H1 (cell line): Measurements from ENCODE around the gene PPIF. TPM values are rescaled to one million over a fixed set of nuclear protein-coding genes. Genes with fewer than 3 reads are reported as not detected.

Experiments
- RNF2 ChIP-seq: fragments of 200-900, 300-1000 bp; sonication (generic); IDR thresholded peaks from 2 replicates; pipeline ENCODE4 v1.7.1; 2016; ENCODE audit warnings: borderline replicate concordance, low read depth, mild to moderate bottlenecking, antibody characterized with exemption, low read length; ENCODE audit not compliant: poor library complexity, severe bottlenecking; ENCODE audit errors: missing control alignments
- polyA plus RNA-seq, 7 experiments: library from polyadenylated mRNA; depleted of rRNA in 3 of 7; stranded (reverse) in 5 of 7; unstranded in 2 of 7; fragments of >200 nt in 5 of 7; fragments of 200-250 nt in 2 of 7; gene quantifications; 1 replicate in 5 of 7; 2 replicates in 1 of 7; 4 replicates in 1 of 7; pipeline versions ENCODE4 v1.2.1 to v1.2.3, GENCODE V29; 2011 to 2013; ENCODE audit warnings: missing spikeins in 2 of 7, mixed read lengths in 2 of 7
- total RNA-seq: library from RNA; stranded (reverse); fragmentation: NEBNext Ultra II Directional; extraction: Animal tissue kit (Norgen Biotek cat#: 25700); gene quantifications from 2 replicates; pipeline ENCODE4 v1.2.1, GENCODE V29; 2021

The PPIF gene
- total and polyA plus RNA-seq, 2 of the 8 experiments (the other 6 are each of a cell fraction or from before 2014, with no cell fraction given) = 70.2 to 77.6 TPM

DNA sequence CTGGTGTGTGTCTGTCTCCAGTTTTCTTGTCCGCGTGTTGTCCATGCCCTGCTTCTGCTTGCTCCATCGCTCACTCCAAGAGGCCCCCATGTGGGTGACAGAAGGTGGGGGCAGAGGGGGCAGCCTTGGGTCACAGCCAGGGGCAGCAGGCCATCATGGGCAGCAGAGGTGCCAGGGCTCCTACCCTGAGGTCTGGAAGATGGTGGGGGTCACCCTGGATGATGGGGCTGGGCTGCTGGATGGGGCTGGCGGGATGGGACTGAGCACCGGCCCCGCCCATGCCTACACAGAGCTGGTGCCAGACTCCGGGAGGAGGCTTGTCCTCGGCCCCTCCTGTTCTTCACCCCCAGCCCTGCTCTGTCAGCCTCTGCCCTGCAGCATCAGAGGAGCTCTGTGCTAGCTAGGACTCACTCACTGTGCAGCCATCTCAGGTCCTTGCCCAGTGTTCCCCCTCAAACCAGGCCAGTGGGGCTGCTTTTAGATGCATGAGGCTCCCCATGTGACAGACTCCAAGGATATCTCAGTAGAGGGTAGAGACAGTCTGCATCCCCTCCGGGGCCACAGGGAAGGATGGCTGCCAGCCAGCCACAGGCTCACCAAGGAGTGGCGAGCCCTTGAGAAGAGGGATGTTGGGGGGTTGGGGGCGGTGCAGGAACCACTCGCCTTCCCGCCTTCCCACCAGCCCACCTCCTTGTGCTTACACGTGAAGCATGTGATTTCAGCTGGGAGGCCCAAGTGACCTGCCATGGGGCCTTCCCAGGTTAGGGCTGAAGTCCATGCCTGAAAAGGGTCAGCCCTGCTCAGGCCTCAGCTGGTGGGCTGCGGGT lies 35.5 kb upstream of the PPIF start (continued):
- no peak for TF ChIP-seq RNF2
- TF ChIP-seq, all 59 proteins: peak for 0
